Activated B cell treated with CpG ODN at 0.5 μM for 24 hours (primary cell): ENCODE measurements around the gene NUMBL. TPM values are rescaled to one million over a fixed set of nuclear protein-coding genes. Genes with fewer than 3 reads are reported as not detected.

Experiments used
- ATAC-seq: fragments of 200-7000 bp; cut with Tn5 transposase; one replicate; pipeline ENCODE4 v1.10.0; 2021; ENCODE audit warnings: low read depth, mild to moderate bottlenecking, moderate library complexity
- CTCF ChIA-PET: fragments of 350-600 bp; sonication (Branson Sonifier 250); formaldehyde crosslinking; loops from one replicate; lab custom pipeline; 2021; ENCODE audit warnings: antibody characterized with exemption; lab: Charles Lee
- POLR2A ChIA-PET: fragments of 350-600 bp; sonication (Branson Sonifier 250); formaldehyde crosslinking; loops from one replicate; lab custom pipeline; 2021; ENCODE audit warnings: antibody characterized with exemption; lab: Charles Lee
- DNase-seq: peaks from one replicate; pipeline ENCODE4 v3.0.0; 2022
- H3K27ac Mint-ChIP-seq: one replicate; pipeline ENCODE4 v1.8.0; 2020; ENCODE audit warnings: mixed read lengths
- H3K27me3 Mint-ChIP-seq: one replicate; pipeline ENCODE4 v1.8.0; 2021; ENCODE audit warnings: mixed read lengths
- H3K36me3 Mint-ChIP-seq: one replicate; pipeline ENCODE4 v1.8.0; 2021; ENCODE audit warnings: low read depth, mixed read lengths
- H3K4me1 Mint-ChIP-seq: one replicate; pipeline ENCODE4 v1.8.0; 2021; ENCODE audit warnings: mixed read lengths
- H3K4me3 Mint-ChIP-seq: one replicate; pipeline ENCODE4 v1.8.0; 2020; ENCODE audit warnings: mild to moderate bottlenecking, mixed read lengths
- H3K9me3 Mint-ChIP-seq: one replicate; pipeline ENCODE4 v1.8.0; 2020; ENCODE audit warnings: mixed read lengths
- CTCF ChIP-seq: fragments of 200-600 bp; IDR thresholded peaks from one replicate; pipeline ENCODE4 v1.8.0; 2022; ENCODE audit warnings: antibody characterized with exemption, mild to moderate bottlenecking
- intact Hi-C: fragments of 100-400 bp; cut with micrococcal nuclease; formaldehyde crosslinking; loops from one replicate; pipeline ENCODE4 v1.15.1; 2024
- total RNA-seq: library from RNA; stranded (reverse); gene quantifications from 2 replicates; pipeline ENCODE4 v1.2.3, GENCODE V29; 2022

The NUMBL gene
- total RNA-seq, 1 donor from 2014 or later: 11.8 TPM

GRCh38 chr19:40632311-40633036, 58.0 kb downstream of the NUMBL start:
- POLR2A ChIA-PET: interaction anchor here (0.5 kb wide), 1 partner anchor 15 kb away, joined by 3 read pairs; no protein-coding TSS in a partner anchor
- Mint-ChIP-seq H3K9me3 (no peaks in the 10 kb centered on the region), H3K36me3 (peaks cover 7% of the 10 kb centered on the region), H3K4me1 (peaks cover 5% of the 10 kb centered on the region), H3K27me3 (peaks cover 4% of the 10 kb centered on the region), H3K4me3 (no peak overlapping the region), H3K27ac (no peak overlapping the region)
- ATAC-seq (no peak), DNase-seq (no peak)
- intact Hi-C loops: no loop called here
- CTCF ChIA-PET: interaction anchor here (1.1 to 4.6 kb wide), 5 partner anchors 13 to 91 kb away, joined by 5 to 45 read pairs (median 5); no protein-coding TSS in a partner anchor
- no peak for TF ChIP-seq CTCF

GRCh38 chr19:40630571-40631160, 59.8 kb downstream of the NUMBL start:
- H3K4me1 Mint-ChIP-seq: peaks cover 5% of the 10 kb centered on the region
- ChIA-PET CTCF (no interaction called here), POLR2A (interaction anchor here (1.1 kb wide), 1 partner anchor 21 kb away, joined by 4 read pairs; no protein-coding TSS in a partner anchor)
- H3K27ac Mint-ChIP-seq: no peak overlapping the region
- no peak for ATAC-seq
- intact Hi-C loops: no loop called here
- peaks cover 3% of the 10 kb centered on the region for H3K27me3 Mint-ChIP-seq
- H3K9me3 Mint-ChIP-seq: no peaks in the 10 kb centered on the region
- no peak overlapping the region for H3K4me3 Mint-ChIP-seq
- TF ChIP-seq CTCF: no peak
- no peak for DNase-seq
- H3K36me3 Mint-ChIP-seq: peaks cover 19% of the 10 kb centered on the region

- Mint-ChIP-seq H3K4me1 (peaks cover under 1% of the 10 kb centered on the region), H3K27me3 (no peaks in the 10 kb centered on the region), H3K27ac (no peak overlapping the region), H3K4me3 (no peak overlapping the region), H3K9me3 (no peaks in the 10 kb centered on the region), H3K36me3 (peaks cover 28% of the 10 kb centered on the region)
- DNase-seq (no peak), ATAC-seq (no peak)
- ChIA-PET CTCF (no interaction called here), POLR2A (no interaction called here)
- intact Hi-C loops: no loop called here
- no peak for TF ChIP-seq CTCF
Measured at GRCh38 chr19:40629346-40629745, 61.1 kb downstream of the NUMBL start.

GRCh38 chr19:40627486-40628279, 62.8 kb downstream of the NUMBL start:
- no peaks in the 10 kb centered on the region for H3K4me1 Mint-ChIP-seq
- TF ChIP-seq CTCF: no peak
- ATAC-seq: no peak
- no peak overlapping the region for H3K27ac Mint-ChIP-seq
- ChIA-PET CTCF (interaction anchor here (0.7 kb wide), 1 partner anchor 23 kb away, joined by 4 read pairs; no protein-coding TSS in a partner anchor), POLR2A (no interaction called here)
- peaks cover 41% of the 10 kb centered on the region for H3K36me3 Mint-ChIP-seq
- no peak overlapping the region for H3K4me3 Mint-ChIP-seq
- H3K27me3 Mint-ChIP-seq: no peaks in the 10 kb centered on the region
- no peaks in the 10 kb centered on the region for H3K9me3 Mint-ChIP-seq
- no peak for DNase-seq
- intact Hi-C loops: no loop called here
